GM21576 (cell line): Measurements from ENCODE around the gene MYCN.

Experiments used
- ATAC-seq: cut with Tn5 transposase; IDR thresholded peaks from one replicate; pipeline ENCODE4 v1.9.1; 2021; ENCODE audit warnings: mild to moderate bottlenecking, moderate library complexity; ENCODE audit not compliant: unreplicated experiment

Gene MYCN

DNA sequence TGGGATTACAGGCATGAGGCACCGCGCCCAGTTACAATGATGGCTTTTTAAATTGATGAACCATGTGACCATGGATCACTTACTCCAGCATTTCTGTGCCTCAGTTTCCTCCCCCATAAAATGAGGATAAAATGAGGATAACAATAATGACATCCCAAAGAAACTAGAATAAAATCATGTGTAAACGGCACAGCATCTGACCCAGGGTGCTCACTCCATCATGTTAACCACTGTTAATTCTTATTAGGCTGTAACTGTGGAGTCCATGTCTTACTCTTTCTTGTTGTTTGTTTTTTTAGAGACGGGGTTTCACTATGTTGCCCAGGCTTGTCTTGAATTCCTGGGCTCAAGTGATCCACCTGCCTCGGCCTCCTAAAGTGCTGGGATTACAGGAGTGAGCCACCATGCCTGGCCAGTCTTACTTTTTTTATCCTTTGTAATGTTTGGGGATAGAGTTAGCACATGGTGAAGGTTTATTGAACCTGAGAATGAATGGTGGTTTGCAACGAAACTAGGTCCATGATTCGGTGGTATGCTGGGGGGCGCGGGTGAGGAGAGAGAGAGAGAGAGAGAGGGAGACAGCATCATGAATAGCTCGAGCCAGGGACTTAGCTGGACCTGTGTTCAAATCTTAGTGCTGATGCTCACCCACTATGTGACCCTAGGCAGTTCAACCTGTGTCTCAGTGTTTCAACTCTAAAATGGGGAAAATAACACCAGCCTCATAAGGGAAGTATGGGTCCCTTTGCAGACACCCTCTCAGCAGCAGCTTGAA, 52.3 kb downstream of the MYCN start:
- ATAC-seq, result no peak

DNA sequence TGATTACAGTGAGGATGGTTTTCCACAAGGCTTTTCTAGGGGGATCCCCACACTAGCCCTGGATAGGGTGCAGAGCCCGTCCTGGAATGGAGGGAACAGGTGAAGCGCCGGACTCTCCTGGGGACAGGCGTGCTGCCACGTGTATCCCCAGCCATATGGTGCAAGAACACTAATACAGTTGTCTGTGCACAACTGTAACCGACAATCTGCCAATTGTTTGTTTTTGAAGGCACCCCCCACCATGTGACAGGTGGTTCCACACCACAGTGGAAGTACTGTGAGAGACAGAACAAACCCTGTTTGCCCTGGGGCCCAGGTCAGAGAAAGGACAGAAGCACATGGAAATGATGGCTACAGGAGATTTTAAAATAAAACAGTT, 52.9 kb downstream of the MYCN start:
- ATAC-seq, result no peak

DNA sequence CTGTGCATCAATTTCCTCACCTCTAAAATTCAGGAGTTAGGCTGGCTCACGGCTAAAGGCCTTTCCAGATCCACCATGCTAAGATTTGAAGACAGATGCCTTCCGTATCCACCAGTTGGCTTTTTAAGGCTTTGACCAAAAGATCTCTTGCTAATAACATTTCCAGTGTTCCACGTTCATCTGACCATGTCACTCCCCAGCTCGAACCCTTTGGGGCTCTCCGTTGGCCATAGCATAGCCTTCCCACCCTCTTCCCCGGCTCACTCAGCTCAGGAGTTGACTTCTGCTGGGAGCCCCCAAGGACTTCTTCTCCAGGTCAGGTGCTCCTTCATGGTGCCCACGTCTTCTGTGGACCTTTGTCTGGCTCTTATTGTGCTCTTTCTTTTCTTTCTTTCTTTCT, 53.3 kb downstream of the MYCN start:
- no peak for ATAC-seq

DNA sequence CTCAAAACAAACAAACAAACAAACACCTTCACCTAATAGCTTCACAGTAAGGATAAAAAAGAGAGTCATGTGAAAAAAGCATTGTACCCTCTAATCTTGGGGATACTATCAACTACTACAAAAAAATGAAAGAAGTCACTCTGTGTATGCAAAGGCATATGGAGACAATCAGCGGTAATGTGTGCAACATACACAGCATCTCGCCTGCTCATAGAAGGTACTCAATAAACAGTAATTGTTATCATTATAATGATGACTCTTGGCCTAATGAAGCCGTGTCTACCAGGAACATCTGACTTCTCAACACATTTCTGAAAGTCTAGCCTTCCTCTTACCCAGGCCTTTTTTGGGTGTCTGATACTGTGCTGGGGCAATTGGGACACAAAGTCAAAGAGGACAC, 55.3 kb downstream of the MYCN start:
- ATAC-seq, result no peak
